ENCODE data around the gene PKMYT1. TPM values are rescaled to one million over a fixed set of nuclear protein-coding genes. Genes with fewer than 3 reads are reported as not detected.

Gene PKMYT1
- total and polyA plus RNA-seq, 4 donors, result 3.1 to 32.6 (median 13.6) TPM

- H3K36me3 ChIP-seq (ENCODE audit: control insufficient read depth, insufficient read depth, low read length), result peaks cover 7% of the 10 kb centered on the region
- H3K9me3 ChIP-seq (ENCODE audit: control insufficient read depth, insufficient read depth, low read length), result no peaks in the 10 kb centered on the region
- H3K27ac ChIP-seq (ENCODE audit: low read depth, low read length), result no peak overlapping the region
- DNase-seq (ENCODE audit: low read depth in 4 of 6, low spot score in 6 of 6), result no peak
- H3K4me1 ChIP-seq (ENCODE audit: control insufficient read depth, insufficient read depth, low read length), result peaks cover 58% of the 10 kb centered on the region
- WGBS (ENCODE audit: insufficient coverage), result 38% methylated on average over 39 of the region's 40 CpGs
- H3K27me3 ChIP-seq (ENCODE audit: control insufficient read depth, insufficient read depth, low read length), result peaks cover 45% of the 10 kb centered on the region
- peak overlapping the region; percentile 93 for H3K4me3 ChIP-seq (ENCODE audit: low read depth, low read length)
These were observed 39.5 kb upstream of the PKMYT1 start for GRCh38 chr16:3019594-3020246.

GRCh38 chr16:3017794-3018506 lies 37.7 kb upstream of the PKMYT1 start, which contains the start of gene CLDN6:
Gene CLDN6, minus strand, starts transcription at chr16:3018183. Its CDS starts 2,162 bp downstream, at chr16:3016021.
- Histone ChIP-seq H3K27ac (ENCODE audit: low read depth, low read length) (no peak within 1 kb of the TSS), H3K9me3 (ENCODE audit: control insufficient read depth, insufficient read depth, low read length) (no peaks in the 10 kb centered on the region), H3K4me1 (ENCODE audit: control insufficient read depth, insufficient read depth, low read length) (peaks cover 46% of the 10 kb centered on the region), H3K27me3 (ENCODE audit: control insufficient read depth, insufficient read depth, low read length) (peaks cover 62% of the 10 kb centered on the region), H3K36me3 (ENCODE audit: control insufficient read depth, insufficient read depth, low read length) (peaks cover 4% of the 10 kb centered on the region), H3K4me3 (ENCODE audit: low read depth, low read length) (no peak within 1 kb of the TSS)
- WGBS (ENCODE audit: insufficient coverage), result under 1% methylated on average over 38 of the region's 52 CpGs
- peak in 2 of 6 donors; percentile 10 to 26 for DNase-seq (ENCODE audit: low read depth in 4 of 6, low spot score in 6 of 6)

DNA sequence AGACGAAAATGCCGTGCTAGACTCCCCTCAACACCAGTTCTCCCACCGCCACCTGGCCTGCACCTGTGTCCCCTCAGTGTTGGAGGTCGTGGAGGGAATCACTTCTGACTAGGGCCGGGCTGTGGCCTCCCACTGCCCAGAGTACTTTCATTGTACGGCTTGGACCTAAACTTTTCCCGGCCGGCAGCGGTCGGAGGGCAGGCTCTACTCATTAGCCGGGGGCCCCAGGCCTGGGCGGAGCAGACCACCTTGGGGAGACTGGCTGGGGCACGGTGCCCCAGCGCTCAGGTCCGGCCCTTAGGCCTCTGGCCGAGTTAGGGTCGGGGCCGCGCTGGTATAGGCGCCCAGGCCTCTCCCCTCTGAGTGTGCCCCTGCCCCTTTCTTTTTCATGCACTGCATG lies 37.1 kb upstream of the PKMYT1 start:
- Histone ChIP-seq H3K27ac (ENCODE audit: low read depth, low read length) (no peak overlapping the region), H3K27me3 (ENCODE audit: control insufficient read depth, insufficient read depth, low read length) (peaks cover 68% of the 10 kb centered on the region), H3K4me3 (ENCODE audit: low read depth, low read length) (no peak overlapping the region), H3K36me3 (ENCODE audit: control insufficient read depth, insufficient read depth, low read length) (peaks cover 4% of the 10 kb centered on the region), H3K4me1 (ENCODE audit: control insufficient read depth, insufficient read depth, low read length) (peaks cover 46% of the 10 kb centered on the region), H3K9me3 (ENCODE audit: control insufficient read depth, insufficient read depth, low read length) (no peaks in the 10 kb centered on the region)
- 15% methylated on average over 20 of the region's 20 CpGs for WGBS (ENCODE audit: insufficient coverage)
- no peak for DNase-seq (ENCODE audit: low read depth in 4 of 6, low spot score in 6 of 6)

GRCh38 chr16:3015865-3016521 lies 35.7 kb upstream of the PKMYT1 start:
- Histone ChIP-seq H3K36me3 (ENCODE audit: control insufficient read depth, insufficient read depth, low read length) (no peaks in the 10 kb centered on the region), H3K27ac (ENCODE audit: low read depth, low read length) (no peak overlapping the region), H3K9me3 (ENCODE audit: control insufficient read depth, insufficient read depth, low read length) (no peaks in the 10 kb centered on the region), H3K4me1 (ENCODE audit: control insufficient read depth, insufficient read depth, low read length) (peaks cover 36% of the 10 kb centered on the region), H3K4me3 (ENCODE audit: low read depth, low read length) (no peak overlapping the region), H3K27me3 (ENCODE audit: control insufficient read depth, insufficient read depth, low read length) (peaks cover 80% of the 10 kb centered on the region)
- WGBS (ENCODE audit: insufficient coverage), result 80% methylated on average over 12 of the region's 13 CpGs
- DNase-seq (ENCODE audit: low read depth in 4 of 6, low spot score in 6 of 6), result no peak

DNA sequence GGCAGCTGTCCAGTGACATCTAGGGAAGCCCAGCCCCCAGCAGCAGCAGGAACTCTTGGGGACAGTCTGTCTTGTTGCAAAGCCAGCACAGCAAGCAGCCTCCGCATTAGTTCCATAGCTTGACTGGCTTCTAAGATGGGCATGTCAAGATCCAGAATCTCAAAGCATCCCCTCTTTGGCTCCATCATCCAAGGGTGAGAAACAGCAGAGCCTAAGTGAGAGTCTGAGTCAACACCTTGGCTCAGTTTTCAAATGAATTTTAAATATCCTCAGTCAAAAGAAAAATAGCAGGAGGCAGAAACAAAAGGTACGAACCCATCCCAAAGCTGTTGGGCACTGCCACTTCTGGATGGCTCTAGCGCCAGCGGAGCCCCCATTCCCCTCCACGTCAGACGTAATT lies 34.7 kb upstream of the PKMYT1 start:
- Histone ChIP-seq H3K36me3 (ENCODE audit: control insufficient read depth, insufficient read depth, low read length) (no peaks in the 10 kb centered on the region), H3K27me3 (ENCODE audit: control insufficient read depth, insufficient read depth, low read length) (peaks cover 83% of the 10 kb centered on the region), H3K4me1 (ENCODE audit: control insufficient read depth, insufficient read depth, low read length) (peaks cover 27% of the 10 kb centered on the region), H3K27ac (ENCODE audit: low read depth, low read length) (no peak overlapping the region), H3K9me3 (ENCODE audit: control insufficient read depth, insufficient read depth, low read length) (no peaks in the 10 kb centered on the region), H3K4me3 (ENCODE audit: low read depth, low read length) (no peak overlapping the region)
- DNase-seq (ENCODE audit: low read depth in 4 of 6, low spot score in 6 of 6), result no peak
- WGBS (ENCODE audit: insufficient coverage), result 79% methylated on average over 4 of the region's 6 CpGs

- Histone ChIP-seq H3K36me3 (ENCODE audit: control insufficient read depth, insufficient read depth, low read length) (no peaks in the 10 kb centered on the region), H3K27ac (ENCODE audit: low read depth, low read length) (no peak overlapping the region), H3K4me3 (ENCODE audit: low read depth, low read length) (no peak overlapping the region), H3K9me3 (ENCODE audit: control insufficient read depth, insufficient read depth, low read length) (no peaks in the 10 kb centered on the region), H3K4me1 (ENCODE audit: control insufficient read depth, insufficient read depth, low read length) (peaks cover 22% of the 10 kb centered on the region), H3K27me3 (ENCODE audit: control insufficient read depth, insufficient read depth, low read length) (peaks cover 82% of the 10 kb centered on the region)
- no peak for DNase-seq (ENCODE audit: low read depth in 4 of 6, low spot score in 6 of 6)
- 53% methylated on average over 9 of the region's 12 CpGs for WGBS (ENCODE audit: insufficient coverage)
These were observed 33.9 kb upstream of the PKMYT1 start for GRCh38 chr16:3013998-3014690.

GRCh38 chr16:3013491-3013951 lies 33.3 kb upstream of the PKMYT1 start:
- Histone ChIP-seq H3K27ac (ENCODE audit: low read depth, low read length) (no peak overlapping the region), H3K9me3 (ENCODE audit: control insufficient read depth, insufficient read depth, low read length) (no peaks in the 10 kb centered on the region), H3K4me1 (ENCODE audit: control insufficient read depth, insufficient read depth, low read length) (peaks cover 22% of the 10 kb centered on the region), H3K27me3 (ENCODE audit: control insufficient read depth, insufficient read depth, low read length) (peaks cover 82% of the 10 kb centered on the region), H3K4me3 (ENCODE audit: low read depth, low read length) (no peak overlapping the region), H3K36me3 (ENCODE audit: control insufficient read depth, insufficient read depth, low read length) (no peaks in the 10 kb centered on the region)
- DNase-seq (ENCODE audit: low read depth in 4 of 6, low spot score in 6 of 6), result no peak
- WGBS (ENCODE audit: insufficient coverage), result 27% methylated on average over 27 of the region's 27 CpGs

GRCh38 chr16:3012828-3013420 lies 32.7 kb upstream of the PKMYT1 start, which contains the start of gene CLDN9:
Gene CLDN9, plus strand, starts transcription at chr16:3012923. Its CDS starts 440 bp downstream, at chr16:3013363.
- 12% methylated on average over 27 of the region's 27 CpGs for WGBS (ENCODE audit: insufficient coverage)
- H3K27ac ChIP-seq (ENCODE audit: low read depth, low read length), result no peak within 1 kb of the TSS
- H3K4me3 ChIP-seq (ENCODE audit: low read depth, low read length), result no peak within 1 kb of the TSS
- H3K36me3 ChIP-seq (ENCODE audit: control insufficient read depth, insufficient read depth, low read length), result no peaks in the 10 kb centered on the region
- no peak for DNase-seq (ENCODE audit: low read depth in 4 of 6, low spot score in 6 of 6)
- H3K27me3 ChIP-seq (ENCODE audit: control insufficient read depth, insufficient read depth, low read length), result peaks cover 82% of the 10 kb centered on the region
- H3K9me3 ChIP-seq (ENCODE audit: control insufficient read depth, insufficient read depth, low read length), result no peaks in the 10 kb centered on the region
- H3K4me1 ChIP-seq (ENCODE audit: control insufficient read depth, insufficient read depth, low read length), result peaks cover 16% of the 10 kb centered on the region

GRCh38 chr16:3012246-3012645 lies 32.0 kb upstream of the PKMYT1 start:
- H3K27ac ChIP-seq (ENCODE audit: low read depth, low read length), result no peak overlapping the region
- no peaks in the 10 kb centered on the region for H3K9me3 ChIP-seq (ENCODE audit: control insufficient read depth, insufficient read depth, low read length)
- no peaks in the 10 kb centered on the region for H3K36me3 ChIP-seq (ENCODE audit: control insufficient read depth, insufficient read depth, low read length)
- H3K27me3 ChIP-seq (ENCODE audit: control insufficient read depth, insufficient read depth, low read length), result peaks cover 82% of the 10 kb centered on the region
- DNase-seq (ENCODE audit: low read depth in 4 of 6, low spot score in 6 of 6), result no peak
- peaks cover 11% of the 10 kb centered on the region for H3K4me1 ChIP-seq (ENCODE audit: control insufficient read depth, insufficient read depth, low read length)
- 6% methylated on average over 19 of the region's 19 CpGs for WGBS (ENCODE audit: insufficient coverage)
- no peak overlapping the region for H3K4me3 ChIP-seq (ENCODE audit: low read depth, low read length)
